ENCODE data around the gene NCR2.

DNA sequence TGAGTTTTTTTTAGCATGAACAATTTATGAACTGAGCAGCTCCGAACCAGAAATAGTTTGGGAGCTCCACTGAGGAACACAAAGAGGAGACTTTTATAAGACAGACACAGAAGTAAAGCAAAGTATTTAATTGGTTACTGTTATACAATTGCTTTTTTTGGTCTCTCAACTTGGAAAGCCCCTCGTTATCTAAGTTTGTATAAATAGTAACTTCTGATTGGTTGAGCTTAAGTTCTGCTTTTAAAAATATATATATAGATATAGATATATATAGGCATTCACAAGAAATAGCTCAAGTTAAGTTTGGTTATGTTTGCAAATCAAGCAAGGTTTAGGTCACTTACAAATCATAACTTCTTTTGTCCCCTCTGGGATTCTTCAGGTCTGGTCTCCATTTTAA, 20.2 kb upstream of the NCR2 start:
- TF ChIP-seq, protein P1, sequence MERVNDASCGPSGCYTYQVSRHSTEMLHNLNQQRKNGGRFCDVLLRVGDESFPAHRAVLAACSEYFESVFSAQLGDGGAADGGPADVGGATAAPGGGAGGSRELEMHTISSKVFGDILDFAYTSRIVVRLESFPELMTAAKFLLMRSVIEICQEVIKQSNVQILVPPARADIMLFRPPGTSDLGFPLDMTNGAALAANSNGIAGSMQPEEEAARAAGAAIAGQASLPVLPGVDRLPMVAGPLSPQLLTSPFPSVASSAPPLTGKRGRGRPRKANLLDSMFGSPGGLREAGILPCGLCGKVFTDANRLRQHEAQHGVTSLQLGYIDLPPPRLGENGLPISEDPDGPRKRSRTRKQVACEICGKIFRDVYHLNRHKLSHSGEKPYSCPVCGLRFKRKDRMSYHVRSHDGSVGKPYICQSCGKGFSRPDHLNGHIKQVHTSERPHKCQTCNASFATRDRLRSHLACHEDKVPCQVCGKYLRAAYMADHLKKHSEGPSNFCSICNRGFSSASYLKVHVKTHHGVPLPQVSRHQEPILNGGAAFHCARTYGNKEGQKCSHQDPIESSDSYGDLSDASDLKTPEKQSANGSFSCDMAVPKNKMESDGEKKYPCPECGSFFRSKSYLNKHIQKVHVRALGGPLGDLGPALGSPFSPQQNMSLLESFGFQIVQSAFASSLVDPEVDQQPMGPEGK (CRISPR knock-in tag; IDR thresholded peaks at IDR 0.05; ENCODE audit: borderline replicate concordance), result no peak
- TF ChIP-seq ZFP3 (CRISPR knock-in tag; IDR thresholded peaks at IDR 0.05), result no peak
- no peak for TF ChIP-seq ZNF8 (CRISPR knock-in tag; IDR thresholded peaks at IDR 0.05)
- no peak for TF ChIP-seq ESRRG (CRISPR knock-in tag; IDR thresholded peaks at IDR 0.05)
- TF ChIP-seq, protein P2, sequence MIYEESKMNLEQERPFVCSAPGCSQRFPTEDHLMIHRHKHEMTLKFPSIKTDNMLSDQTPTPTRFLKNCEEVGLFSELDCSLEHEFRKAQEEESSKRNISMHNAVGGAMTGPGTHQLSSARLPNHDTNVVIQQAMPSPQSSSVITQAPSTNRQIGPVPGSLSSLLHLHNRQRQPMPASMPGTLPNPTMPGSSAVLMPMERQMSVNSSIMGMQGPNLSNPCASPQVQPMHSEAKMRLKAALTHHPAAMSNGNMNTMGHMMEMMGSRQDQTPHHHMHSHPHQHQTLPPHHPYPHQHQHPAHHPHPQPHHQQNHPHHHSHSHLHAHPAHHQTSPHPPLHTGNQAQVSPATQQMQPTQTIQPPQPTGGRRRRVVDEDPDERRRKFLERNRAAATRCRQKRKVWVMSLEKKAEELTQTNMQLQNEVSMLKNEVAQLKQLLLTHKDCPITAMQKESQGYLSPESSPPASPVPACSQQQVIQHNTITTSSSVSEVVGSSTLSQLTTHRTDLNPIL (CRISPR knock-in tag; IDR thresholded peaks at IDR 0.05; ENCODE audit: low read depth), result no peak
- TF ChIP-seq ISL1 (CRISPR knock-in tag; IDR thresholded peaks at IDR 0.05), result no peak
- TF ChIP-seq RARB (CRISPR knock-in tag; IDR thresholded peaks at IDR 0.05), result no peak
- TF ChIP-seq, protein P3, sequence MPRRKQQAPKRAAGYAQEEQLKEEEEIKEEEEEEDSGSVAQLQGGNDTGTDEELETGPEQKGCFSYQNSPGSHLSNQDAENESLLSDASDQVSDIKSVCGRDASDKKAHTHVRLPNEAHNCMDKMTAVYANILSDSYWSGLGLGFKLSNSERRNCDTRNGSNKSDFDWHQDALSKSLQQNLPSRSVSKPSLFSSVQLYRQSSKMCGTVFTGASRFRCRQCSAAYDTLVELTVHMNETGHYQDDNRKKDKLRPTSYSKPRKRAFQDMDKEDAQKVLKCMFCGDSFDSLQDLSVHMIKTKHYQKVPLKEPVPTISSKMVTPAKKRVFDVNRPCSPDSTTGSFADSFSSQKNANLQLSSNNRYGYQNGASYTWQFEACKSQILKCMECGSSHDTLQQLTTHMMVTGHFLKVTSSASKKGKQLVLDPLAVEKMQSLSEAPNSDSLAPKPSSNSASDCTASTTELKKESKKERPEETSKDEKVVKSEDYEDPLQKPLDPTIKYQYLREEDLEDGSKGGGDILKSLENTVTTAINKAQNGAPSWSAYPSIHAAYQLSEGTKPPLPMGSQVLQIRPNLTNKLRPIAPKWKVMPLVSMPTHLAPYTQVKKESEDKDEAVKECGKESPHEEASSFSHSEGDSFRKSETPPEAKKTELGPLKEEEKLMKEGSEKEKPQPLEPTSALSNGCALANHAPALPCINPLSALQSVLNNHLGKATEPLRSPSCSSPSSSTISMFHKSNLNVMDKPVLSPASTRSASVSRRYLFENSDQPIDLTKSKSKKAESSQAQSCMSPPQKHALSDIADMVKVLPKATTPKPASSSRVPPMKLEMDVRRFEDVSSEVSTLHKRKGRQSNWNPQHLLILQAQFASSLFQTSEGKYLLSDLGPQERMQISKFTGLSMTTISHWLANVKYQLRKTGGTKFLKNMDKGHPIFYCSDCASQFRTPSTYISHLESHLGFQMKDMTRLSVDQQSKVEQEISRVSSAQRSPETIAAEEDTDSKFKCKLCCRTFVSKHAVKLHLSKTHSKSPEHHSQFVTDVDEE (CRISPR knock-in tag; IDR thresholded peaks at IDR 0.05), result no peak
- no peak for TF ChIP-seq ZC3H10 (CRISPR knock-in tag; IDR thresholded peaks at IDR 0.05)
- no peak for TF ChIP-seq TOX (CRISPR knock-in tag; IDR thresholded peaks at IDR 0.05; ENCODE audit: borderline replicate concordance)
- TF ChIP-seq ARNTL (CRISPR knock-in tag; IDR thresholded peaks at IDR 0.05; ENCODE audit: borderline replicate concordance, low read depth), result no peak
- TF ChIP-seq CSRNP3 (CRISPR knock-in tag; IDR thresholded peaks at IDR 0.05), result no peak
- TF ChIP-seq SNAI2 (CRISPR knock-in tag; IDR thresholded peaks at IDR 0.05), result no peak
